HG03064 (cell line): ENCODE results near the gene THSD7A.
"Not testable (repeated sequence)": the region's sequence is repeated elsewhere in the genome, so short reads cannot be mapped to it uniquely, and the experiment has no call there.

ENCODE experiments used
- ATAC-seq: cut with Tn5 transposase; IDR thresholded peaks from one replicate; pipeline ENCODE4 v1.9.1; 2021; ENCODE audit warnings: low read depth; ENCODE audit not compliant: unreplicated experiment

Gene THSD7A

DNA sequence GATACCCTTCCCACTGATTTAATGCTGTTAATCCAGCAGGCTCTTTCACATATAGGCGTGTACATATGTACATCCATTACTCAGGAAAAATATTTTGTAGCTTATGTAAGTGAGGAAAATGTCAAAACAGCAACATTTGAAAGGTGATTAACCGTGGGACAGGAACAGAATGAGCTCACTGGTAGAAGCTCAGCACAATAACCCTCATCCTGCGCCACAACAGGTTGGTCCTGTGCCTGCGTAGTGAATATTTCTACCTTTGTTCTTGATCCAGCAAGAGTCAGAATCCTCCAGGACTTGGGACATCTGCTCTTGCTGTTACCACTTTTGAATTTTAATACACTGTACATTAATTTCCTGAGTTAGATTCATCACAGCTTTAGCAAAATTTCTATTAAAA, 359.4 kb downstream of the THSD7A start:
- no peak for ATAC-seq

DNA sequence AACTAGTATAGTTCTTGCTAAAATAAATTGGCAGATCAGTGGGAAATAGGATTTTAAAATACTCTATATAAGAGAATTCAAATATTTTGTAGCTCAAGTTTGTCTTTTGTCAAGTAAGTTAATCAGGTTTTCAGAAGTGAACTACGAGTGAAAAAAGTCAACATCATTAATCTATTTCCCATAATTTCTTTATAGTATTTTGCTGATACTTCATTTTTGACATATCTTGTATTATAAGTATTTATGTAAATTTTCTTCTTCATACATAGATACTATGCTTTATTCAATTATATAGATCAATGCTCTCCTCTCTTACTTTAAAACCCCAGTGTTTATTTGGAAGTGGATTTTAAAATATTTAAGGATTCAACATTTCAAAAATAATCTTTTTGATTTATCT, 360.7 kb downstream of the THSD7A start:
- ATAC-seq: no peak

DNA sequence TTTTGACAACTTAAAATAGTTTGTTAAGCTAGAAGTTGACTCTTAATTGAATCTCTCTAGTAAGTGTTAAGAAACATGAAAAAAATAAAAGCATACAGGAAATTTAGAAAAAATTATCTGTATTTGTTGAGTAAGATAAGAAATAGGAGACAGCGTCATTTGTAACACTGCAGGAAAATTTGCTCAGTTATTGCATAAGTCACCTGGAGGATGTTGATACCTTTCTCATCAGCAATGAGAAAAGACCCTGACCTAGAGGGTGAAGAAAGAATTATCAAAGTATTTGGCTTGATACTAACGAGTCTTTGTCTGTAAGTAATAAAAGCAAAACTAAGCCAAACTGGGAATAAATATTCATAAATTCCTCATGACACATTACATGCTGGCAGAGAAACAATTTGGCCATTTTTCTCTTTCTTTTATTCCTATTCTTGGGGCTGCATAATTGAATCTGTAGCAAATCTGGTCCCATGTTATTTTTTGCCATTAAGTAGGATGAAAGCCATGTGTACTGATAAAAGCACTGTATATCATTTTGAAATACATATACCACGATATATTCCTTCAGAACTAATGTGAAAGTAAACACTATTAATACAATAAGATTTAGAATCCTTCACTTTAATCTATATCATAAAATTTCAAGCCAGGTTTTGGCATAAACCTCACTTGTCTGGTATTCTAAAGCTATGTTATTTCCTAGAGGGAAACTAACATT, 362.8 kb downstream of the THSD7A start:
- ATAC-seq: no peak

DNA sequence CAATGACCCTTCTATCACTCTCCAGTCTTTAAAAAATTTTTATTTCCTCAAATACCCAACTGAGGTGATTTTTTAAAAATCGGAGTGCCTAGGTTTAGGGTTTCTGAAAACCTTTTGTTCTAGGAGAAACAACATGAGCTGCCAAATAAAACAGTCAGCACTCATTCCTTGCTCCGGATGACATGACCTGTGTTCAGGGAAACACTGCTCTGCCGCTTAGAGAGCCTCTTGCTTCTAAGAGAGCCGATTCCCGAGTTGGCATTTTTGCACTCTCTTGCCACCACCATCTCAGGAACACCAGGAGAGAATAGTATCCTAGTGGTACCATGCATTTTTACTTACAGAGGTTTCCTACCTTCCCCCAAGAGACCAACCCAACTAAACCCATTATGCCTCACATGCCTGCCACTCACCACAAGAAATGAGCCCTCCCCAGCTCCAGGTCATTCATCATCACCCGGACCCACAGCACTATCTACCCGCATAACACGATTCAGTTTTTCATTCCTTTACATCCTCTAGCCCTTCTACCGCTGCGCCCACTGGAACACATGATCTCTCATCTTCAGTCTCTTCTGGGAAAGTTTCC, 365.4 kb downstream of the THSD7A start:
- ATAC-seq: no peak

DNA sequence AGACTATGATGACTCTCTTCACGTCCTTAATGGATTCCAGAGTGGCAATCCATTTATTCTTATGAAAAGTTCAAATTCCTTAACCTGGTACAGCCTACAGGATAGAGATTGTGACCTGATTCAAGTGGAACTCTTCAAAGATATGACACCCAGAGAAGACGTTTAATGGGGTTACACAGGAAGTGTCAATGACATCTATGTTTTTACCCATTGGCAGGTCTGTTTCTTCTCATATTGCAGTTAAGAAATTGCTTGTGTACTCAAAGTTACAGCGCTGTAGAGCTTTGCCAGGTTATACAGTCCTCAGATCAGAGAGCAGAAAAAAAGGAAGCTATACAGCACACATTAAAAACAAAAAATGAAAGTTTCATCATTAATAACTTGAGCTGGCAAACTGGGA, 367.4 kb downstream of the THSD7A start:
- ATAC-seq: no peak

DNA sequence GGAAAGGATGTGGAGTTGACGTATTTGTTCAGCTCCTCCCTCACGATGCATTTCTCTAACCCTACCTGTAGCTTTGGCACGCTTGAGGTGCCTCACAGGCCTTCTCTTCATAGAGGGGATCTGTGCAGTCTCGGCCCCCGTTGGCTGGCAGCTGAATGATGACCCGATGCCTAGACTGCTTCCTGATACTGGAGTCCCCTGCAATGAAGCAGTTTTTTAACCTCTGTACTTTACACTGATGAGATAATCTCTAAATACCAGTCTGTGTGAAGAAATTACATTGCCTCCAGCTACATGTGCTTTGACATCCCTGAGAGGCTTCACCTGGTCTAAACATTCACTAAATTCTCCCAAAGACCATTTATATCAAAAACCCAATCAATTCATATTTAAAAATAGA, 370.1 kb downstream of the THSD7A start:
- ATAC-seq: no peak

DNA sequence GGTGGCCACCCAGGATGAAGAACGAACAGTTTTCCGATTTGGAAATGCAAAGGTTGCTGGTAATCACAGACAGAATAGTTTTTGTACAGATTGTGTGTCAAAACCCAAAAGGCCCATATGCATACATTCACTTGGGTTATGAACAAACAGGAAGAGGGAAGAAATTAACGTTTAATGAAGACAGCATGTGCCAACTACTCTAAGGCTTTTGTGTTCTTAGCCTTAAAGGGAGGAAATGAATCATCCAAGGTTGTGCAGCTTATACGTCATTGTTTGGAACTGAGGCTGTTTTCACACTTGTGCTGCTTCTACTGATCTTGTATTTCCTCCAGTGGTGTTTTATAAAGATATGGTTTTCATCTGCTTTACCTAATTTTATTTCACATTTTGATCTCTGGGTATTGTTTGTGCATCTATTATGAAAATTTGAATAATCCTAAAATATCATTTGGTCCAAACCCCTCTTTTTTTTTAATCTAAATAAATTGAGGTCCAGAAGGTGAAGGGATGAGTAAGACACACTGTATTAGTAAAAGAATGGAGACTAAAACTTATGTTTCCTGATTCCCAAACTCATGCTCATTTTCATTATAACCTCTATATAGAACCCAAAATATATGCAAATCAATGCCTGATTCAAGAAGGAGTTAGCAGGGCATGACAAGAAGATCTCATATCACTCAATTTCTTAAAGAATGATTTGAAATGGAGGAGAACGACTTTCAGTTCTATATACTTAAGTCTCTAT, 373.1 kb downstream of the THSD7A start:
- ATAC-seq: no peak

DNA sequence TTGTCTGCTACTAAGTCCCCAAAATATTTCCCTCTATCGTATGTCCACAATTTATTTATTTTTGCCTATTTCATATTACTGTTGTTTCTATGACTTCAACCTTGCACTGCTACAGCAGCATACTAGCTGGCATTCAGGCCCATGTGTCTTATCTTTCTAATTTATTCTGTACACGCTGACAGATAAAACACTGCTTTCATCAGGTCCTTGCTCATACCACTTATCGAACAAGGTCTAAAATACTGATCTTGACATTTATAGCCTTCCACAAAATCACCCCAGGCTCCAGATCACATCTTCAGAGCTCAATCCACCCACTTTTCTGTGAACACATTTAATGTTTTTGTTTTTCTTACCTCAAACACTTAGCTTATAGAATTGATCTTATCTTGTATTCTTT, 374.6 kb downstream of the THSD7A start:
- ATAC-seq: no peak

DNA sequence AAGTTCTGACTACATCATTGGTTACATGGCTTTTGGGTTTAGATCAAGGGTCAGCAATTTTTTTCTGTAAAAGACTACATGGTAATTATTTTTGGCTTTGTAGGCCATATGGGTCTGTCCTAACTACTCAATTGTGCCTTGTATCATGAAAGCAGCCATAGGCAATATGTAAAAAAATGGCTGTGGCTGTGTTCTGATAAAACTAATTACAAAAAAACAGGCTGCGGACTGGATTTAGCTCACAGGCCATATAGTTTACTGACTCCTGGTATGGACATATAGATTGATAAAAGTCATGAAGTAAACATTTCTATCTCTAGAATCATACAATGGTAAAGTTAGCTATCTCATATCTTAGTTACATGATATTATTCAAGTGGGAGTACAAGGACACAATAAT, 375.4 kb downstream of the THSD7A start:
- no peak for ATAC-seq

DNA sequence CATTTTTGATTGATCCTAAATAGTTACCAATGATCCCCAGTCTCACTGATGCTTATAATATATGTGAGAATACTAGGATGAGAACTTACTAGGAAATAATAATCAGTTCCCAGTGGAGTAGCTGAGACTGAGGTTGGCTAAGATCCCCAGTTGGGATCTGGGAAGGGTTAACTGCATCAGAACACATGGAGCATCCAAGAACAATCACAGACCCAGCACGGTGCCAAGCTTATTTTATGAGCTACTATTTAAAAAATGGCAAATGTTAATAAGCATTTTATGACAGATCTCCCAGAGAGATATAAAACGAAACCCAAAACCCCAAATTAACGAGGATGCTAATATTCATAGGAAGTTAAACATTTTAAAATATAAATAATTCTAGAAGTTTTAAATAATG, 379.5 kb downstream of the THSD7A start:
- no peak for ATAC-seq

DNA sequence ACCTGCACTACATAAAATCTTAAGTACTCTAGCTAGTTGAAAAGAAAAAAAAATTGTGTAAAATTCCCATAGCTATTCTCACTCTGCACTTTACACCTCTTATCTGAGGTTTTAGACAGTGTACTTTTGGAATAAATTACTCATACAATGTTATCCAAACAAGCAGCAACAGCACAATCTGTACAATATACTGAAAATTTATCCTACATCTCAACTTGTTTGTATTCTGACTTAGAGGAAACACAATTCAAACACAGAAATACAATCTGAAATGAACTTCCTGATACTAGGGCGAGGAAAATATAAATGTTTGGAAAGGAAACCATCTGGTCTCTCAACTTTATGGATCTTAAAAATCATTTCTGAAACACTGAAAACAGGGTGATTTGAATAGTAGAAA, 381.7 kb downstream of the THSD7A start:
- no peak for ATAC-seq

DNA sequence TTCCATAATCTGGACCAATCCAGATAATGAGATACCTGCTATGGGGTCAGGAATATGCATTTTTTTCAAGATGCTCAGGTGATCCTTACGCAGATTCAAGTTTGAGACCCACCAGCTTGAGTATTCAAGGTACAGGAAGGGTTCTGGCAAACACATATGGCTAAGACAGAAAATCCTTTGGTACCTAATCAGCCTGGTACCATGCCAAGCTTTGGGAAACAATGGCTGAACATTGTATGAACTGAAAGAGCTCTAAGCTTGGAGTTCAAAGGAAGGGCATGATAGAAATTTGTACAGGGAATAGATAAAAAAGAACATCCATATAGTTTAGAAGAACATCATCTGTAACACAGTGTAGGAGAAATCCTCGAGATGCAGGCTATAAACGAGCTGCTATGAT, 382.7 kb downstream of the THSD7A start:
- no peak for ATAC-seq

DNA sequence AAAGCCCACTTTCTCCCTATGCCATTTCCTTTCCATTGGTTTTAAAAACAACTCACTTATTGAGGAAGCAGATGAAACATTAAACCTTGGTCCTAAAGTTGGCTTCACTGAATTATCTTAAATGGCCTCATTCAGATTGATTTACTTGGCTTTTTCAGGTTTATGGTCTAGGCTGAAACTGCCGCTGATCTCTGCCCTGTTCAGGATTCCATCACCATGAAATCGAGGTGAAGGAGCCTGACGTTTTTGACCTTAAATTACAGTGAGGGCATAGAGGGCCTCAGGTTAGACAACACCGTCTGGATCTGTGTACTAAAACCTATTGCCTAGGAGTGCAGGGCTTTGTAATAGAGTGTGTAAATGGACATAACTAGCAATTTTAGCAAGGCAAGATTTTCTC, 383.7 kb downstream of the THSD7A start:
- no peak for ATAC-seq

DNA sequence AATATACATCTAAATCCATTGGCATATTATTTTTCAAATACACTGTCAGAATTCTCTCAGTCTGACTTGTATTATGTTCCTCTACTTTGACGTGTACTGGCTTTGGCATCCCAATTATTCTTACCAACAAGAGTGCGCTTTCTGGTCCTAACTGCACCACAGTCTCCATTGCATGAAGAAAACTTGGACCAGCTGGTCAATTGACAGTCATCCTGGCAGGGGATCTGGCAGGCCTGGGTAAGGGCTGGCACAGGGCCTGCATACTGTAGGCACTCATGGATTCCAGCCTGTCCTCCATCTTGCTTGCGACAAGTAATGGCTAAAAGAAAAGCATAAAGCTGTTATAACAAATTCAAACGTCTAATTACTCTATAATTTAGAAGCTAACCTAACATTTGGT, 384.9 kb downstream of the THSD7A start:
- ATAC-seq: no peak

DNA sequence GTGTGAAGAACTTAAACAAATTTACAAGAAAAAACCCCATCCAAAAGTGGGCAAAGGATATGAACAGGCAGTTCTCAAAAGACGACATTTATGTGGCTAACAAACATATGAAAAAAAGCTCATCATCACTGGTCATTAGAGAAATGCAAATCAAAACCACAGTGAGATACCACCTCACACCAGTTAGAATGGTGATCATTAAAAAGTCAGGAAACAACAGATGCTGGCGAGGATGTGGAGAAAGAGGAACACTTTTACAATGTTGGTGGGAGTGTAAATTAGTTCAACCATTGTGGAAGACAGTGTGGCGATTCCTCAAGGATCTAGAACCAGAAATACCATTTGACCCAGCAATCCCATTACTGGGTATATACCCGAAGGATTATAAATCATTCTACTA, 388.1 kb downstream of the THSD7A start:
- not testable (repeated sequence) for ATAC-seq

DNA sequence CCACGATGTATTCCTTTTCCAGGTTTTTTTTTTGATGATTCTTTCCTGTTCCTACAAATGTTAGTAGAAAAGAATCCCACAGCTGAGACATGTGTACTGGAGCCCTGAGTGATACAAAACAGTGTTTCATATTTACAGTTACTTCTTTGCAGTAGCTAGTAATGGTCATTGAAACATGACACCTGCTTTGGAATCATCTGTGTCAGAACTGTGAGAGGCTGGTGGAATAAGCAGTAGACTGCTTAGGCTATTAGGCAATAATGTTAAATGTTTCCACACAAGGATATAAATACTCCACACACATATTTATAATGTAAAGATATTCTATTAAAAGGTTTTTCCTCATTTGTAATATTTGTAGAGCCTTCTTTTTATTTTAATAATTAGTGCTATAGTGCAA, 394.0 kb downstream of the THSD7A start:
- no peak for ATAC-seq

DNA sequence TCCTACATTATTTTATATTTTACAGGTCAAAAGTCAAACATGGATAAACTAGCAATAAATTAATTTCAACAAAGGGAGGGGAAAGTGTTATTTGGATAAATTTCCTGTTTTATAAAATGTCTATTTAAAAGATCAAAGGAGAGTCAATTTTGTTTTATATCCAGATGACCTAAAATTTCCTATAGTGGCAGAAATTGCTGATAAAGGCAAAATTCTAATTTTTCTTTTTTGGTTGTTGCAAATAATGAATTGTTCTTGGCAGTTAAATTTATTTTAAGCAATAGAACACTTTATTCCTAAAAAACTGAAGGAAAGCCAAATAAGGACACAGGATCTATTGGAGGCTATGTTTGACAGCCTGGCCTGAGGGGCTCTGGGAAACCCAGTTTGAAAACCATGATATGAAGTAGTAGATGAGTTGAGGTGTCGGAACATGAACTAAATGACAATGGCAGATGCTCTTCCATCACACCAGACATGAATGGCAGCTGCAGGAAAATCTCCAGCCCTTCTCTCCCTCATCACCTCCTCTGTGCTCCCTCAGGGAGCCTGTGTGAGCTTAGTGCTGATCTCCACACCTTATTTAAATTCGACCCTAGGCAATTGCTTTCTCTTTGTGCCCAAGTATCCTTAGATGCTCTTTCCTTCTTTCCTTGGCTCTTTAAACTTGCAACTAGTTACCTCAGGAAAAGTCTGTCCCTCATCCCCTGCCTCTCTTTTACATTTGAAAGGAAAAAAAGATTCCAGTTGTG, 395.0 kb downstream of the THSD7A start:
- ATAC-seq: no peak

DNA sequence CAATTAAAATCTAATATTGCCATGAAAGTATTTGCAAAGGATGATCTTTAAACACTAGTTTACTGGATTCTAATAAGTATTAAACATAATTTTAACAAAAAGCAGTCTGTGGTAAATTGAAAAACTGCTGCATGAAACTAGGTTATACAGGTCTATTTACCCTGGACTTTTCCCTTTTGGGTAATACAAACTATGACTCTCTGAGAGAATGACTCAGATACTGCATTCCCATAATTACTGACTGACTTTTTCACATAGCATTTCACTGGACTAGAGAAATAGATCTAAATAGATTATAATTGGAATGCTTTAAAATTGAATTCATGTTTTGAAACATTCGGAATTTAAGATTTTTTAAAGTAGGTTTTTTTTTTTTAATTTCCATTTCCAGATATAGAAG, 395.7 kb downstream of the THSD7A start:
- no peak for ATAC-seq

DNA sequence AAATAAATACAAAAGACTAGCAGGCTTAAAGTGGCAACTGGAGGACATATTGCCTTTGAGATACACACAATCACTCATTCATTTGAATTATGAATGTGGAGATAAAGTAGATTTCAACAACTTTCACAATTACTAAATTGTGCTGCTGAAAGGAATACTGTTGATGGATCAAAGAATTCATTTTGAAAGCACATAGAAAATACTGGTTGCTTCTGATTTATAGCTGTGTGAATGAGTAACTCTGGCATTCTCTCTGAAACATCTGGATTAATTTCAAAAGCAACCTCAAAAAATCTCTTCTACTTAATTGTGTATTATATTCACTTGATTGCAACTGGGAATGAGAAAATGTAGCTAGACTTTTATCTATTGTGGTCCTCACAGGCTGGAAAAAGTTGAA, 397.6 kb downstream of the THSD7A start:
- no peak for ATAC-seq

DNA sequence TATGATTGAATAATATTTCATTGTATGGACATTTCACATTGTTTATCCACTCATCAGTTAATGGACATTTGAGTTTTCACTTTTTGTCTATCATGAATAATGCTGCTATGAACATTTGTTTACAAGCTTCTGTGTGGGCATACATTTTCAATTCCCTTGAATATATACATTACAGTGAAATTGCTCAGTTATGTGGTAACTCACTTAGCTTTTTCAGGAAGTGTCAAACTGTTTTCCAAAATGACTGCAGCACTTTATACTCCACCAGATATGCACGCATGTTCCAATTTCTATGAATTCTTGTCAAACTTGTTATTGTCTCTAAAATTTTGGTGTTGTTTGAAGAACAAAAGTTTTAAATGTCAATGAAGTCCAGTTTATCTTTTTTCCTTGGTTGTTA, 401.2 kb downstream of the THSD7A start:
- no peak for ATAC-seq

DNA sequence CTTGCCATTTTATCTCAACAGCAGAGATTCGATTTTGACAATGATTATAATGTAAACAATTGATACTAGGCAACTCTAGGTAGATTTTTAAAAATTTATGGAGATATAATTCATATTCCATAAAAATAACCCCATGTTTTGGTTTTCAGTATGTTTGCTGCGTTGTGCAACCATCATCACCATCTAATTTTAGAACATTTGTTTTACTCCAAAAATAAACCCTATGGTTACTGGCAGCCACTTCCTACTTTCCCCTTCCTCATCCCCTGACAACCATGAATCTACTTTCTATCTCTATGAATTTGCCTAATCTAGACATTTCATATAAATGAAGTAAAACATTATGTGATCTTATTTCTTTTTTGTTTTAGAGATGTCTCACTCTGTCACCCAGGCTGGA, 401.9 kb downstream of the THSD7A start:
- no peak for ATAC-seq
